Endothelial cell of umbilical vein (primary cell): ENCODE data around the gene IKZF1. TPM values are rescaled to one million over a fixed set of nuclear protein-coding genes. Genes with fewer than 3 reads are reported as not detected.

Experiments
- BruUV-seq: library from RNA; stranded (reverse); fragments of 400-500 nt; replicated peaks from 2 replicates; lab custom pipeline; 2021; lab: Mats Ljungman, UMichigan
- CTCF ChIA-PET: fragments of 300-600, 350-600 bp; sonication (Branson Sonifier 250); formaldehyde crosslinking; loops from one replicate; lab custom pipeline; 2021; ENCODE audit warnings: antibody characterized with exemption, inconsistent platforms; lab: Charles Lee
- POLR2A ChIA-PET: fragments of 300-600, 350-600 bp; sonication (Branson Sonifier 250); formaldehyde crosslinking; loops from one replicate; lab custom pipeline; 2021; ENCODE audit warnings: antibody characterized with exemption, inconsistent platforms; lab: Charles Lee
- DNase-seq: peaks from one replicate; pipeline ENCODE4 v3.0.0-alpha.2; 2011; ENCODE audit warnings: low read depth, low spot score
- FAIRE-seq: peaks from 2 replicates; lab custom pipeline; 2011; peaks lifted over from hg19 to GRCh38; lab: Jason Lieb, UNC
- H2AFZ ChIP-seq: 2 replicates; pipeline ENCODE4 v1.6.0; 2012; ENCODE audit warnings: low read depth, low read length, control low read depth, inconsistent platforms
- H3K27ac ChIP-seq: 2 replicates; pipeline ENCODE4 v1.5.1; 2011; ENCODE audit warnings: low read depth, mild to moderate bottlenecking, control low read depth, low read length, moderate library complexity; ENCODE audit not compliant: insufficient read depth
- H3K27me3 ChIP-seq, 2 experiments: 2 replicates each; pipeline versions ENCODE4 v1.6.0 to v1.6.1; 2011; ENCODE audit warnings: low read length in 2 of 2, mixed read lengths in 1 of 2; ENCODE audit not compliant: control insufficient read depth in 2 of 2, insufficient read depth in 2 of 2
- H3K36me3 ChIP-seq, 2 experiments: 2 replicates in 1 of 2; 3 replicates in 1 of 2; pipeline ENCODE4 v1.5.1; 2011; ENCODE audit warnings: low read length in 2 of 2, mild to moderate bottlenecking in 1 of 2, moderate library complexity in 1 of 2; ENCODE audit not compliant: control insufficient read depth in 2 of 2, insufficient read depth in 2 of 2; ENCODE audit errors: extremely low read depth in 1 of 2
- H3K4me1 ChIP-seq: 3 replicates; pipeline ENCODE4 v1.5.1; 2011; ENCODE audit warnings: mild to moderate bottlenecking, low read length; ENCODE audit not compliant: control insufficient read depth, insufficient read depth; ENCODE audit errors: extremely low read depth
- H3K4me2 ChIP-seq: 2 replicates; pipeline ENCODE4 v1.6.1; 2011; ENCODE audit warnings: low read length, control low read depth, mixed read lengths; ENCODE audit not compliant: insufficient read depth
- H3K4me3 ChIP-seq, 3 experiments: fragments of 200-600 bp in 1 of 3; sonication (generic), shearing (Covaris generic) in 1 of 3; replicated peaks in 1 of 3; 2 replicates each; pipeline ENCODE4 v1.5.1; 2011 to 2016; ENCODE audit warnings: control low read depth in 3 of 3, low read length in 3 of 3, mild to moderate bottlenecking in 2 of 3, inconsistent platforms in 1 of 3, low read depth in 1 of 3, moderate library complexity in 1 of 3; ENCODE audit not compliant: insufficient read depth in 1 of 3
- H3K79me2 ChIP-seq: 2 replicates; pipeline ENCODE4 v1.6.0; 2012; ENCODE audit warnings: low read length, inconsistent platforms; ENCODE audit not compliant: control insufficient read depth, insufficient read depth
- H3K9ac ChIP-seq: replicated peaks from 2 replicates; pipeline ENCODE3; 2011; ENCODE audit warnings: low read length, control low read depth; ENCODE audit not compliant: insufficient read depth; ENCODE audit errors: extremely low read depth
- H3K9me1 ChIP-seq: replicated peaks from 3 replicates; pipeline ENCODE4 v1.6.0; 2011; ENCODE audit warnings: mild to moderate bottlenecking, low read length; ENCODE audit not compliant: control insufficient read depth, insufficient read depth; ENCODE audit errors: extremely low read depth
- H3K9me3 ChIP-seq: replicated peaks from 2 replicates; pipeline ENCODE4 v1.5.1; 2012; ENCODE audit warnings: low read length, inconsistent platforms; ENCODE audit not compliant: control insufficient read depth, insufficient read depth
- H4K20me1 ChIP-seq: replicated peaks from 2 replicates; pipeline ENCODE3; 2011; ENCODE audit warnings: mild to moderate bottlenecking, low read length; ENCODE audit not compliant: control insufficient read depth, insufficient read depth; ENCODE audit errors: extremely low read depth
- EZH2 ChIP-seq: IDR thresholded peaks from 2 replicates; pipeline ENCODE4 v1.6.1; 2012; ENCODE audit warnings: borderline replicate concordance, low read depth, mild to moderate bottlenecking, moderate library complexity, low read length, inconsistent platforms; ENCODE audit not compliant: severe bottlenecking
- FOS ChIP-seq: IDR thresholded peaks from 2 replicates; pipeline ENCODE4 v1.6.1; 2011; ENCODE audit warnings: mild to moderate bottlenecking, low read length, moderate library complexity, borderline replicate concordance; ENCODE audit not compliant: insufficient read depth
- GATA2 ChIP-seq: IDR thresholded peaks from 2 replicates; pipeline ENCODE4 v1.7.0; 2011; ENCODE audit warnings: low read depth, mild to moderate bottlenecking, moderate library complexity, mixed read lengths, low read length; ENCODE audit not compliant: insufficient read length, insufficient read depth
- JUN ChIP-seq: IDR thresholded peaks from 2 replicates; pipeline ENCODE4 v1.6.1; 2011; ENCODE audit warnings: borderline replicate concordance, low read depth; ENCODE audit not compliant: insufficient read length, insufficient read depth
- MYC ChIP-seq: IDR thresholded peaks from one replicate; pipeline ENCODE4 v1.6.1; 2011; ENCODE audit warnings: mild to moderate bottlenecking, low read depth, low read length
- POLR2A ChIP-seq: IDR thresholded peaks from 2 replicates; pipeline ENCODE4 v1.6.1; 2012; ENCODE audit warnings: low read depth, mild to moderate bottlenecking, control low read depth, low read length
- POLR2AphosphoS5 ChIP-seq: IDR thresholded peaks from 2 replicates; pipeline ENCODE4 v1.6.1; 2012; ENCODE audit warnings: low read depth, mild to moderate bottlenecking, control low read depth, low read length, moderate library complexity; ENCODE audit not compliant: insufficient read depth
- dilution Hi-C: fragments of 300-500 bp; cut with MboI; formaldehyde crosslinking; loops from one replicate; pipeline ENCODE4 v1.15.0; 2019; ENCODE audit warnings: low sequenced_read_pairs; ENCODE audit not compliant: extremely low pct_ligation_motif_present
- intact Hi-C: fragments of 100-400 bp; cut with micrococcal nuclease; formaldehyde crosslinking; loops from one replicate; pipeline ENCODE4 v1.10.0; 2022
- polyA plus RNA-seq, 4 experiments: library from polyadenylated mRNA; depleted of rRNA in 3 of 4; stranded (reverse) in 3 of 4; unstranded in 1 of 4; fragments of >200 nt; gene quantifications; 2 replicates each; pipeline versions ENCODE4 v1.2.1 to v1.2.3, GENCODE V29; 2011 to 2012; ENCODE audit warnings: missing spikeins in 1 of 4
- total RNA-seq: library from RNA; stranded (reverse); gene quantifications from 2 replicates; pipeline ENCODE4 v1.2.3, GENCODE V29; 2021
- TF ChIP-seq, protein P1 (sequence below): IDR thresholded peaks from 2 replicates; pipeline ENCODE4 v1.6.1; 2011; ENCODE audit not compliant: insufficient read depth, insufficient read length
- TF ChIP-seq, protein P2 (sequence below), 2 donors: IDR thresholded peaks; 1 replicate in 1 of 2; 2 replicates in 1 of 2; pipeline ENCODE4 v1.5.1; 2011; ENCODE audit warnings: low read length in 2 of 2, mild to moderate bottlenecking in 2 of 2, moderate library complexity in 2 of 2, control low read depth in 1 of 2, inconsistent platforms in 1 of 2, low read depth in 1 of 2; ENCODE audit not compliant: insufficient read depth in 1 of 2; ENCODE audit errors: extremely low read depth in 1 of 2

IKZF1 gene
- total and polyA plus RNA-seq, 2 donors (not counting 3 experiments of a cell fraction or from before 2014, with no cell fraction given), result 0.01 to 0.20 TPM

DNA sequence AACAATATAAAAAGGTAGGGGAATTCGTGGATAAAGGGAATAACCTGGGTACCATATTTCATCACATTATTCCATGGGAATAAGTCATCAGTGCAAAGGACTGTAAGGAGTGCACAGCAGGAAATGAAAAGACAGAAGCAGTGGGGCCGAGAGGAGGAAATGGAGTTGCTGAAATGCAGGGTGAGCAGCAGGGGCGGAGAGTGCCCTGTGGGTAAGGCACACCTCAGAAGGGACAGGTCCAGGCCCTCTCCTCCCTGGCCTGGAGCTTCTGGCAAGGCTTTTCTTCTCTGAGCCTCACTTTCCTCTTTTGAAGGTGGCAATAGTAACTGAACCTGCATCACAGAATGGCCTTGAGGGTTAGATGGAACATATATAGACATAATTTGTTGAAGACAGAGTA is 26.2 kb downstream of the IKZF1 start:
- dilution Hi-C loops, result no loop called here
- Histone ChIP-seq H3K9me1 (no peaks in the 10 kb centered on the region), H3K4me2 (no peak overlapping the region), H3K27me3 (peaks cover 3 to 10% of the 10 kb centered on the region in 2 experiments), H3K79me2 (no peaks in the 10 kb centered on the region), H3K4me3 (no peak overlapping the region), H3K9me3 (no peaks in the 10 kb centered on the region), H3K36me3 (no peaks in the 10 kb centered on the region), H2AFZ (no peak overlapping the region), H3K4me1 (no peaks in the 10 kb centered on the region), H3K27ac (no peak overlapping the region), H3K9ac (no peak overlapping the region), H4K20me1 (no peaks in the 10 kb centered on the region)
- TF ChIP-seq POLR2AphosphoS5 (no peak), GATA2 (no peak), POLR2A (no peak), MYC (no peak), JUN (no peak), EZH2 (no peak), FOS (no peak)
- TF ChIP-seq, protein P1, sequence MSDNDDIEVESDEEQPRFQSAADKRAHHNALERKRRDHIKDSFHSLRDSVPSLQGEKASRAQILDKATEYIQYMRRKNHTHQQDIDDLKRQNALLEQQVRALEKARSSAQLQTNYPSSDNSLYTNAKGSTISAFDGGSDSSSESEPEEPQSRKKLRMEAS, result no peak
- TF ChIP-seq, protein P2, sequence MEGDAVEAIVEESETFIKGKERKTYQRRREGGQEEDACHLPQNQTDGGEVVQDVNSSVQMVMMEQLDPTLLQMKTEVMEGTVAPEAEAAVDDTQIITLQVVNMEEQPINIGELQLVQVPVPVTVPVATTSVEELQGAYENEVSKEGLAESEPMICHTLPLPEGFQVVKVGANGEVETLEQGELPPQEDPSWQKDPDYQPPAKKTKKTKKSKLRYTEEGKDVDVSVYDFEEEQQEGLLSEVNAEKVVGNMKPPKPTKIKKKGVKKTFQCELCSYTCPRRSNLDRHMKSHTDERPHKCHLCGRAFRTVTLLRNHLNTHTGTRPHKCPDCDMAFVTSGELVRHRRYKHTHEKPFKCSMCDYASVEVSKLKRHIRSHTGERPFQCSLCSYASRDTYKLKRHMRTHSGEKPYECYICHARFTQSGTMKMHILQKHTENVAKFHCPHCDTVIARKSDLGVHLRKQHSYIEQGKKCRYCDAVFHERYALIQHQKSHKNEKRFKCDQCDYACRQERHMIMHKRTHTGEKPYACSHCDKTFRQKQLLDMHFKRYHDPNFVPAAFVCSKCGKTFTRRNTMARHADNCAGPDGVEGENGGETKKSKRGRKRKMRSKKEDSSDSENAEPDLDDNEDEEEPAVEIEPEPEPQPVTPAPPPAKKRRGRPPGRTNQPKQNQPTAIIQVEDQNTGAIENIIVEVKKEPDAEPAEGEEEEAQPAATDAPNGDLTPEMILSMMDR (IDR thresholded peaks at IDR 0.05; ENCODE audit: extremely low read depth in 1 of 2, insufficient read depth in 1 of 2, low read depth in 1 of 2, low read length in 2 of 2), result no peak
- FAIRE-seq, result no peak
- CTCF ChIA-PET, result no interaction called here
- intact Hi-C loops, result no loop called here
- no peak for DNase-seq
- BruUV-seq, result no TSS peak
- POLR2A ChIA-PET, result no interaction called here
